DMS153 (cell line): ENCODE data around the gene CABP7.
A peak's percentile ranks its signal among the peaks of the same experiment; 100 is the strongest.

Experiments
- DNase-seq: peaks from one replicate; lab custom pipeline; 2025; lab: John Stamatoyannopoulos, UW

Gene CABP7

DNA sequence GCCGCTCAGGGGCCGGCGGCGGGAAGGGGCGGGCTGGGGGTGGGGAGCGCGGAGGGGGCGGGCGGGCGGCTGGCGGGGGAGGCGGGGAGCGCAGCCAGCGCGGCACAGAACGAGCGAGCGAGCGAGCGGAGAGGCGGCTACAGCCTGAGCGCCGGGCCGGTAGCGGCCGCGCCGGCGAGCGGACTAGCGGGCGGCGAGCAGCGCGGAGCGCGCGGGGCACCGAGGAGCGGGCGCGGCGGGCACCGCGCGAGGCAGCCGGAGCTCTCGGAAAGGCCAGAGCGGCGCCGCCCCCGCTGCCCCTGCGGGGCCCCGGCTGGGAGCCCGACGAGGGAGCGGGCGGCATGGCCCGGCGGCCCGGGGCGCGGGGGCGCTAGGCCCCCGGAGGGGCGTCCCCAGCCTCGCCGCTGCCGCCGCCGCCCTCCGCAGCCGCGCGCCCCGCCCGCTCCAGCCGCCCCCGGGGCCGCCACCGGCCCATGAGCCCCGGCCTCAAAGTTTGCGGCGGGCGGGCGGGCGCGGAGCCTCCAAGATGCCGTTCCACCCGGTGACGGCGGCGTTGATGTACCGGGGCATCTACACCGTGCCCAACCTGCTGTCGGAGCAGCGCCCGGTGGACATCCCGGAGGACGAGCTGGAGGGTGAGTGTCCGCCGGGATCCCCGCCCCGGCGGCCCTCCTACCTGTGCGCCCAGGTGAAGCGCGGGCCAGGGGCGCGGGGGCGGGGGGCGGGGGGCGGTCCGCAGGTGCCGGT is at the start of gene CABP7:
CABP7 (plus strand) TSS at position 105 of the 747 bp plus-strand sequence; CDS start at position 527, 422 bp downstream.
- no peak for DNase-seq

DNA sequence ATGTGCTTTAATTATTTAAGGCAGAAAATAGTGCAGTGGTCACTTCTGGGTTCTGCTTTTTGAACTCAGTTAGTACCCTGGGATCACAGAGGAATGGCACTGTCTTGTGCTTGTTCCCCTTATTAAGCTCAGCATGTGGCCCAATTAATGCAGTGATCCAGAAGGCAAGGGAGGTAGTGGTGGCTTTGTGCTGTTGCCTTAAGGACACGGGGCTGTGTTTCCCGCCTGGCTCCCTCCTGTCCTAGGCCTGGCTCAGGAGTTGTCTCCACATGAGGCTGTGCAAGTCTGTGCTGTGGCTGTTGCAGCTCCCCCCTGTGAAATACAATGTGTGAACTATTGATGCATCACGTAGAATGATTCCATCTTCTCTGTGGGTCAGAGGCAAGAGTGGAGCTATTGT is 49.2 kb upstream of the CABP7 start:
- DNase-seq = no peak

DNA sequence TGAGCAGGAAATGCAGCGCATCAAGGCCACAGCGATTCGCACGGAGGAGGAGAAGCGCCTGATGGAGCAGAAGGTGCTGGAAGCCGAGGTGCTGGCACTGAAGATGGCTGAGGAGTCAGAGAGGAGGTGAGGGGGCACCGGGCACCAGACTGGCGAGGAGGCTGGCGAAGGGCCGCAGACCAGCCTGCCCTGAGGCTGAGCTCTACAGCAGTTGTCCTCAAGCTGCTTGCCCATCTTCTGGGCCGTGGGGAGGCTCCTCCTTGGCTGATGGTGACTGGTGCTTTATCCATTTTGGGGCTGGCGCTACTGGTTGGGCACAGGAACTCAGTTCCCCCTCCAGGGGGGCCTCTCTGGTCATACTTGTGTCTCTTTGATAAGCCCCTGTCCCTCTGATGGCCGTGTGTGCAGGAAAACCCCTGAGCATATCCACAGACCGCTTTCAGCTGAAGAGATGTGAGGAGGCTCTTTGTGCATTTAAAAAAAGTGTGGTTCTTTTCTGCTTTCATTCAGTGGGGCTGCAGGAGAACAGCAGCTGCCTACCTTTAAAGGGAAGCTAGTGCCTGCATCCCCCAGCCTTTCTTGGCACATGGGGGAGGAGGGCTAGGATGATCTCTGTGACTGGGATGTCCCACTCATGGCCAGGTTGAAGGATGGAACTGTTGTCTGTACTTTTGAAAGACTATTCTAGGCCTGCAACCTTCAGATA is 46.3 kb upstream of the CABP7 start:
- no peak for DNase-seq

DNA sequence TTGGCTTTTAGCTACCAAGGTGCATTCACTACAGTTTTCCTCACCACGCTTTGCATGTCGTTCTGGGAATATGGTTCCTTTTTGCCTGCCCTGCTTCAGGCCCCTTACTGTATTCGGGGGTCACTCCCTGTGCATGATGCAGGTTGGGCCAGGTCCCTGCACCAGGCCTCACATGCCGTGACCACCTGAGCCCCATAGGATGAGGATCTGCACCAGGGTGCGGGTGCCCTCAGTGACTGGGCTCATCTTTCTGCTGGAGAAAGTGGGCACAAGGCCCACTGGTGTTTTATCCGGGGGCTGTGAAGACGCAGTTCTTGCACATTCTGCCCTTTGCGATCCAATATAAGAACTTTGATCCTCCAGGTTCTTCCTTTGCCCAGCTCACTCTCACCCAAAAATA is 45.7 kb upstream of the CABP7 start:
- no peak for DNase-seq

DNA sequence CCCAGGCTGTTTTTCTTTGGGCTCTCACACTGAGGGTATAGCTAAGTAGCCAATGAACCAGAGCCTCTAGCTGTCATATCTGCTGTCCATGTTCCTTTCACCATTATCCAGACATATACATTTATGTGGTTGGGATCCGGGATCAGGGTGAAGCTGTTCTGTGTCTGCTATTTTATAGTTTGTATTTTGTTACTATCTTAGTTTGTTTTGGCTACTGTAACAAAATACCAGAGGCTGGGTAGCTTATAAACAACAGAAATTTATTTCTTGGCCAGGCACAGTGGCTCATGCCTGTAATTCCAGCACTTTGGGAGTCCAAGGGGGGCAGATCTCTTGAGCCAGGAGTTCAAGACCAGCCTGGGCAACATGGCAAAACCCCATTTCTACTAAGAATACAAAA is 40.5 kb upstream of the CABP7 start:
- no peak for DNase-seq

DNA sequence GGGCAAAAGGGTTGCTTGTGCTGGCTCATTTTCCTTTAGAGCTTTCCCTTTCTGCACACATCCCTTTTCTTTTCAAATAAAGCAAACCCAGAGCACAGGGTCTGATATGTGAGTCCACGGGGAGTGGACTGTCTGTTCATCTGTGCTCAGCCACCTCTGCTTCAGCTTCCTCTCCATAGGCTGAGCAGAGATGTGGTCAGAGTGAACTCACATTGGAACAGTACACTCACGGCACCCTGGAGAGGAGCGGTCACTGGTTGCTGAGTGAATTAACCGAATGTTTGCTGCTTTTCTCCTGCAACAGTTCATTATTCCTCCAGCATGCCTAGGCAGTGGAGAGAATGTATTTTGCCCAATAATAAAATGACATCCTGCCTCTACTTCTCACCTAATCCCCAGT is 36.3 kb upstream of the CABP7 start:
- no peak for DNase-seq

DNA sequence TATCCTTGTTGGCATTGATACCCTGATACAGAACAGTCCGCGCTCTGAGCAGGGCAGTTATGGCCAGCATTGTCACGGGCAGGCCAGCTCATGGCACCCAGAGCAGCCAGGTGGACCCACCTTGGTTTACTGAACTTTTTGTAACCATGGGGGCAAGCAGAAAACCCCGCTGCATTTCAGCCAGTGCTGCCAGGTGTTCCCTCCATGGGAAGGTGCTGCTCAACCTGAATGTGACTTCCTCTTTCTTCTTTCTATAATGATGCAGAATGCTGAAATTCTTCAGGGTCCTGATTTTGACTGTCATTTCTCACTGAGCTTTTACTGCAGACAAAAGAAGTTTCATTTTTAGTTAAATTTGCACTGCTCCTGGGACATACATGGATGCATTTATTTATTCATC is 35.6 kb upstream of the CABP7 start:
- no peak for DNase-seq

DNA sequence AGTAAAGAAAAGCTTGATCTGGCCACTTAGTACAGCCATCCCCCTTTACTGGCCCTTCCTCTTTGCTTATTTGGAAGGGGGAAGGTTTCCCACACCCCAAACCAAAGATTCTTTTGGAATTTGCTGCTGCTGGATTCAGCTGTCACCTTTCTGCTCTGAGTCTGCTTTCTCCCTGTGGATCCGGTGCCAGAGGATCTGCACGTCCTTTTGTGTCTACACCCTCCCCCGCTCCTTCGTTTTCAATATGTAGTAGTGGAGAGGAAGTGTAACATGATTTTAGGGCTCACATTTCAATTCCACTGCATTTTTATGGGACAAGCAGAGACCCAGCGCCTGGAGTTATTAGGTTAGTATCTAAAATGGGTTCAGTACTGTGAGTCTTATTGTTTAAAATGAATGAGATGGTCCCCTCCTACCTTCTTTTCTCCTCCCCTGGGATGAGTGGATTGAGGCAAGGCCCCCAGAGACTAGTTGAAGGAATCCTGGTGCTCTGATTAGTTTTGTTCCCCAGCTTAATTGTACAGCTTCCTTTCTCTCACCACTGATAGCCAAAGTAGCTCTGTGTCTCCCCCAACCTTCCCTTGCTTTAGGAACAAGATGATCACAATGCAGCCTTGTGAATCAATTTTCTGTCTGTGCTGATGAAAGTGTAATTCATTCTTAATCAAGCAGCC is 30.5 kb upstream of the CABP7 start:
- DNase-seq = peak; percentile 27

DNA sequence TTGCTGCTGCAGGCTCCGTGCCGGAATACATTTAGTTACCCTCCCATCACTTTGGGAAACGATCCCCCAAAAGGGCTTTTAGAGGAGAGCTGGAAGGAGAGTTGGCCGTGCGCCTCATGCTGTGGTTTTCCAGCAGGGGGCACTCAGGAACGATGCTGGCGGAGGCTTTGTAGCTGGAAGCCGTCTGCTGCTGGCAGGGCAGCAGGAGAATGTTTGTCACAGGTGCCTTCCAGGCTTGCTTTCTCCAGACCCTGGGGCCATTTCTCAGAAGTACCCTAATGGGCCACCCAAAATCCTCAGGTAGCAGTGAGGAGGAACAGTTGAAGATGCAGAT is 30.0 kb upstream of the CABP7 start:
- DNase-seq = no peak

DNA sequence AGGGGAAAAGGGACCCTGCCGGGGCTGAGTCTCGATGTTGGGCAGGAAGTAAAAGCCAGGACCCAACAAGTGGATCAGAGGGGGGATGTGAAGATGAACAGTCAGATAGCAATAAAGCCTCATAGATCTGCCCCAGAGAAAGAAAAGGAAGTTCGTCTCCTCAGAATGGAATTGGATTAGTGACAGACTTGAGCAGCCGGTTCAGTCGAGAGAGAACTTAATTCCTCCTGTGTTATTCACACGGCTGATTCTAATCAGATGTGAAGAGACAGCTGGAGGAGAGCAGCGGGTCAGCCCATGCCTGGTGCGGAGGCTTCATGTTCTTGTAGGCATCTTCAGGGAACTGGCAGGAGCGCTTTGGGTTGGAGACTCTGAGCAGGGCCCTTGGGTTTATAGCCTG is 29.3 kb upstream of the CABP7 start:
- DNase-seq = no peak

DNA sequence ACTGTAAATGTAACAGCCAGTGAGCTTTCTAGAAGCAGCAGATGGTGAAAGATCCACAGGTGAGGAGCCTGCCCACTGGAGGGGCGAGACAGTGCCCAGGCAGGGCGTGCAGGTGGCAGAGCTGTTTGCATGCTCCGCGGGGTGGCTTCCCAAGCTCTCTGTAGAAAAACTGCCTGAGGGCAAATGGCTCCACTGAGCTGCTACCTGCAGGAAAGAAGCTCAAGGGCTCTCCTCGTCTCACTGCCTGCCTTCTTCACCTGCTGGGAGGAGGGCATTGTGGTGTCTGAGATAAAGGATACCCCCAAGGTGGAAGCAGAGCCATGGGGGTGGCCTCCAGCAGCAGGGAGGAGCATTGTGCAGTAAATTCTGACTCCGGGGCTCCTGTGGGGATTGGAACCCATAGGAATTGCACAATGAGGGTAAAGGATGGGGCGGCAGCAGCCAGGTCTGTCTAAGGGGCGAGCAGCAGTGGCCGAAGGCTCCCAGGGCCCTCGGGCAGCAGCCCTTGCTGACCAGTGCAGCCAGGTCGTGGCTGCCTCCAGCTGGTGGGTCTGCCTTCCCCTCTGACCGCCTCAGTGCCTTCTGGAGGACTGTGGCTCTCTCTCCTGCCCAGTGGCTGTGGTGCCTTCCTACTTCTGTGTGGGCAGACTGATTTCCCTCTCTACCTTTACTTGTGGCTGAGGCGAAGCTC is 28.0 kb upstream of the CABP7 start:
- DNase-seq = no peak

DNA sequence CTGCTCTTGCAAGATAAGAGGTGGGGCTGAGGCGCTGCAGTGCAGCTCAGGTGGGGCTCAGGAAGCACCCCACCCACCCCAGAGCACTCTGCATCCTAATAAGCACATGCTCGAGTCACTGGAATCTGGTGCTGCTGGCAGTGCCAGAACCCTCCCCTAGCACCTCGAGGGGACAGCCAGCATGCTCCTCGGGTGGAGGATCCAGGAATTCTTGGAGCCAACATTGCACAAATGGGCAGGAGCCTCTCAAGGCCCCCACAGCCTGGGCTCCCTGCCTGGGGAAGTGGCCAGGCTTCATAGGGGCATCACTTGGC is 27.5 kb upstream of the CABP7 start:
- DNase-seq = no peak

DNA sequence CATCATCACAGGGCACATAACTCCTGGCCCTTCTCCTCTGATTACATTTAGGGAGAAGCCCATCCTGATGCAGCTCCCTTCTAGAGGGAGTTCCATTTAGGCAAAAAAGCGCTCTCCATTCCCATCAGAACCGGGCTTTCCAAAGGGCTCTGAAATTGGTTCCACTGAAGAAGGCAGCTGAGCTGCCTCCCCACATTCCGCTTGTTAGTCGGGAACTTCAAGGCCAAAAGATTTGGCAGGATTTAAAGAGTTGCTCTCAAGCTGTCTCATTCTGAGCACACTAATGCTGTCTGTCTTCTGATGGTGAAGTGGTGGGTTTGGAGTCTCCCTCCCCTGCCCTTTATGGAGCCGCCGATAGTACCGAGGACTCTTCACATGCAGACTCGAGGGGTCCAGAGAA is 26.6 kb upstream of the CABP7 start:
- DNase-seq = no peak

DNA sequence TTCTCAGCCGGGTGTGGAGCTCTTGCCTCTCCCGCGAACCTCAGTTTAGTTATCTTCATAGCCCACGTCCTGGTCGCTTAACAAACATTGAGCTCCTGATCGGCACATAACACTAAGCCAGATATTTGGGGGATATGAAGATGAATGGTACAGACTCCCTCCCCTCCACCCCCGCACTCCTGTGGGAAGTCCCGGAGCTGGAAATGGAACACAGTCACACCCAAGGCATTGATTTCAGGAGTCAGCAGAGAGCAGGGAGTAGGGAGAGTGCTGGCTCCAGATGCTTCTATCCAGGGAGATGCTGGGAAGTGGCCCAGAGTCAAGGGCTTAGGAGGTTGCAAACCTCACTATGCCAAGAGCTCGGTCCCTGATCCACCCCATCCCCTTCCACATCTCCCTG is 26.1 kb upstream of the CABP7 start:
- no peak for DNase-seq

DNA sequence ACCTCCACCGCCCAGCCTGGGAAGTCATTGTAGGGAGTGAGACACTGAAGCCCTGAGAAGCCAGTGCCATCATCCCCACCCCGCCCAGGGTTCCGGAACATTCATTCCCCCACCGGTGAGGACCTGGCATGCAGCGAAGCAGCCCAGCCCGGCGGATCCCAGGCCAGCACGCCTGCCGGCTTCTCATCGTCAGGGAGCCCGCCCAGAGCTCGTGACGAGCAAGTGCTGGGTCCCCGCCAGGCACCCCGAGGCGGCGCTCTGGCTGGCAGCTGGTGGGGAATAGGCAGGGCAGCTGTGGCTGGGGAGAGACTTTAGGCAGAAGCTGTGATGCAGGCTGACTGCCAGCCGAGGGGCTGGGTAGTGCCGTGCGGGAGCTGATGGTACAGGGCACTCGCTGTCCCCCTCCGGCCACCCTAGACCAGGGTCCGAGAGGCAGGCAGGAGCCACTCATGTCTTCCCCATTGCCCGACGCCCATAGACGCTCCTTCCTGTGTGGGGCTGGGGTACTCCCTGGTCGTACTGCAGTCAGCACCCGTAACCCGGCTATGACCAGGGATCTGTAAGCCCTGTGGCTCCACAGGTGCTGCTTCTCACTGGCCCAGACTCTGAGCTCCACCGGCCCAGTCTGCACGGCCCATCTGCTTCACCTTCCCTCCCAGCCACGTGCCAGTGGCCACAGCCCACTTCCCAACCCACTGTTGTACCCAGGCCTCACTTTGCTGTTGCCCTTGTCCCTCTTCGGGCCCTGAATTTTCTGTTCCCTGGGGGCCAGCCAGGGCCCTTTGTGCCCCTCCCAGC is 24.5 kb upstream of the CABP7 start:
- DNase-seq = no peak

DNA sequence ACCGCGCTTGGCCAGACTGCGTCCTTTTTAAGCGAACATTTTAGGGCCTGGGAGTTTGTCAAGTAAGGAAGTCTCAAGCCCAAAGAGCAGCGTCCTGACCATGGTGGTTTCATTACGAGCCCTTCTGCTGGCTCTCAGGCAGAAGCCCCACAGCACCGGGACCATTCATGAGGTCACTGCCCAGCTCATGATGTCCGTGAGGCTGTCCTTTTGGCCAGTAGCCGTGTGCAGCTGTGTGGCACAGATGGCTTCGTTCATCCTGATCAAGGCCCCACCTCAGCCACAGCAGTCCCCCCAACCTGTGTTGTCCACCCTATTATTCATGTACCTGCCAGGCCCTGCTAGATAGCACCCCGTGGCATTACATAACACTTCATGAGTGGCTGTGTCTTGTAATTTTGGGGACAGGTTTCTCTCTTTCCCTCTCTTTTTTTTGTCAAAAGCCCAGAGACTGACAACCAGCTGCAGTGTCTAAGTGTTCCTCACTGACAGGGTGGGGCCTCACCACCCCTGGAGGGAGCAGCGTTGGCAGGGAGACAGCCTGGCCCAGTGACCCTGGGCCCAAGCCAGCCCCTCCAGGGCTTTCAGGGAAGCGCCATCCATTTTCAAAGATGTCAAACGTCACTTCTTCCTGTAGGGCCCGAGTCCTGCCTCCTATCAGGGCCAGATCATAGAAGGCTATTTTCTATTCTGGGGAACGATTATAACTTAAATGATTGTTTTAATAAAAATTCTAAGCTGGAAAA is 21.8 kb upstream of the CABP7 start:
- DNase-seq = no peak

DNA sequence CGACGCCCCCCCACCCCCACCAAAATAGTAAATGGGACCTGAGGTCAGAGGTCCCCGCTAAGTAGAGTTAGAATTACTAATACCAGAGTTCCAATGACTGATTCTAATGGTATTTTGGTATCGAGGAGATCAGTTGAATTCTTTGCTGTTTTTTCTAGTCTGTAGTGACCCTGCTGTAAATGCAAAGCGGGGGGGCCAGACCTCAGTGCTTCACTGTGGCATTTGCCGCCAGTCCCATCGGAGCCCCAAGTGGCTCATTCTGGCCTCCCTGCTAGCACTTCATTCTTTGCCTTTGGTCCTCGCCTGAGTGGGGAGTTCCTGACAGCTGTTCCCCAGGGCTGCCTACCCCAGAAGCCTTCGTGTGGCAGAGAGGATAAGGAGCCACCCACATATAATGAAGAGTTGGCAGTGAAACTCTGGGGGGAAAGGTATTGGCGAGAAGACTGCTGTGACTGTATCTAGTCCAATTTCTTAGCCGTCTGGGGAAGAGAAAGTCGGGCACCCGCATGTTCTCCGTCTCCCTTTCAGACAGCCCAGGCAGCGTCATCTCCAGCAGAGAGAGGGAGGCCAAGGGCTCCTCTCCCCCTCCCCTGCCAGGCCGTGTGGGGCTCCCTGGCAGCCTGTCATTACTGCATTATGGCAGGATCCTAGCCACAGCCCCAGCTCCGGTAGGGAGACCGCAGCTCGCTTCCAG is 19.4 kb upstream of the CABP7 start:
- no peak for DNase-seq

DNA sequence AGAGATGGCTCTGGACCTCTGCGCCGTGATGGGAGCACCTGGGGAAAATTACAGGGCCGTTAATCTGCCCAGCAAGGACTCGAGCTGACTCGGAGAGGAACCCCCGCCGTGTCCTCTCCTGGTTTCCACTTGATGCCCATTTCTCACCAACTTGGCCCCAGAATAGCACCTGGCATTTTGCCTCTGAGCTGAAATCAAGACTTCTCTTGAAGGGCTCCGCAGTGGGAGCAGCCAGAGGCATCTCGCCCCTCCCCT is 19.0 kb upstream of the CABP7 start:
- DNase-seq = no peak

DNA sequence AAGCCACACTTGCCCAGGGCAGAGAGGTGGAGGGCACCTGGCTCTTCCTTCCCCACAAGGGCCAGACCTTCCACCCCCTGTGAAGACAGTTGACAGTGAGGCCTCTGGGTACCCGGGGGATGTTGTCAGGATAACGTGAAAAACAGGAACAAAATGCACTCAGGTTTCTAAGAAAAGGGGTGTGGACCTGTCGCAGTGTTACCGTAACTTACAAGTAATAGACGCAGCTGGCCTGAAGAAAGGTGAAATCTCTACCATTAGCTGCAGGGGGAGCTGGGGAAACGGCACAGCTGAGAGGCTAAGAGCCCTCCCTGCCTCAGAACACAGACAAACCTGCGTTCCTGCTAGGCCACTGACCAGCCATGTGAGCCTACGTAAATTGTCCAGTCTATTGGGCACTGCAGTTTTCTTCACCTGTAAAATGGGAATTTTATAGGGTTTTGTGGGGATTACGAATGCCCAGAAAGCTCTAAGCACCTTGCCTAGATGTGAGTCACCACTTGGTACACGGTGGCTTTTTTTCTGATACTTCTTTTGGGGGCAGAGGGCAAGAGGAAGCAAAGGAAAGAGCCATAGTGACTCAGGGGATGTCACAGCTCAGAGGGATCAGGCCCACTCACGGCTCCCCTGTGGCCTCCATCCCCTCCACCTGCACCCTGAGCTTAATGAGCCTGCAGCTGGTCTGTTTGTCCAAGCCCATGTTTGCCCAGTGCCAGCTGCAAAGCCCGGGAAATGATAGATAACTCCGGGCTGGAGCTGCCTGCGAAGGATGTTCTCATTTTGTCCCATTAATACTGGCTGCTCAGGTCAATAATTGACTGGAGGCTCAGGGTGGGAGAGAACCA is 18.4 kb upstream of the CABP7 start:
- peak; percentile 71 for DNase-seq
